Measurements from ENCODE around the gene GBX1. TPM values are rescaled to one million over a fixed set of nuclear protein-coding genes. Genes with fewer than 3 reads are reported as not detected.

GBX1 gene
- total RNA-seq, 1 donor from 2014 or later: not detected

DNA sequence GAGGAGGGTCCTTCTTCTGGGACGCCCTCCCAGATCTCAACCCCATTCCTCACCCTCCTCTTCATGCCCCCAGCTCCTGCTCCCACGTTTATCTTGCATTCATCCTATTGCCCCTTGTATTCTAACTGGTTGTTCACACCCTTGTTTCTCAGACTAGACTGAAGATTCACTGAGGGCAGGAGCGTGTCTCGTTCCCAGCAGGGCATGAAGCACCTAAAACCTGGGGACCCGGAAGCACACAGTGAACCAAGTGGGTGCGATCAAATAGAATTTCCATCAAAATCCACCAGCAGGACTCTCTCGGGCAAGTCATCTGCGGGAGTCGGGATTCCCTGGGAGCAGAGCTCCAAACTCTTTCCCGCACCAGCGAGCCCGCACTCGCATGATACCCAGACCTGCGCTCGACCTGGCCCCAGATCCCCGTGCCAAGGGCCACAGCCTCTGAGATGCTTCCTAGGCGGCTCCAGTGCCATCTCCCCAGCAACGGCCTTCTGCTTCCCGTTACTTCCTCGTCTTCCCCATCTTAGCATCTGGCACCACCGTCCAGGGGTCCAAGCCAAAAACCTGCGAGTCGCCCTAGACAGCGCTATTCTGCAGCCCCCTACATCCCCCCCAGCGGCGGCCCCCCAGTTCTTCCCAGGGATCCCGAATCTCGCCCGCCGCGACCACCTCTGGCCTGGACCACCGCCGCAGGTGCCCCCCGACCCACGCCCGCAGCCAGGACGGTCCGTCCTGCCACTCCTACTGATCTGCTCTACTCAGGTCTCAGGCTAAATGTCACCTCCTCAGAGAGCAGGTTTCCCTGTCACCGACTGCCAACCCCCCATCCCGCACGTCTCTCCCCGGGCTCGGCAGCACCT, 6.1 kb upstream of the GBX1 start:
- DNase-seq (ENCODE audit: low spot score): no peak

GRCh38 chr7:151172273-151173141, 5.0 kb upstream of the GBX1 start:
- DNase-seq (ENCODE audit: low spot score): peak; percentile 76

DNA sequence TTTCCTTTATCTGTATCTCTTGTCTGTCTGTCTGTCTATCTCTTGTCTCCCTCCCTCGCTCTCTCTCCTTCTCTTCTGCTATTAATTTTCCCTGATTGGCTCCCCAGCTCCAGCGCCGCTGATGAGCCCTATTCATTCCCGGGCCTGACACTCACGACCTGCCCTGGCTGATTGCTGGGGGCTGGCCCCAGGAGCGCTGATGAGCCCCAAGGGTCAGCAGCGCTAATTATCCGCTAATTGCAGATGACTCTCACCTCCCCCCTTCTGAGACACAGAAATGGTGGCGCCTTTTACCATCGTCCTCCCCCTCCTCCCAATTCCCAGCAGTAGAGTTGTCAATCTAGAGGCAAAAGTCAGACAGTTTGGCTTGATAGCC, 1.3 kb upstream of the GBX1 start:
- no peak for DNase-seq (ENCODE audit: low spot score)

DNA sequence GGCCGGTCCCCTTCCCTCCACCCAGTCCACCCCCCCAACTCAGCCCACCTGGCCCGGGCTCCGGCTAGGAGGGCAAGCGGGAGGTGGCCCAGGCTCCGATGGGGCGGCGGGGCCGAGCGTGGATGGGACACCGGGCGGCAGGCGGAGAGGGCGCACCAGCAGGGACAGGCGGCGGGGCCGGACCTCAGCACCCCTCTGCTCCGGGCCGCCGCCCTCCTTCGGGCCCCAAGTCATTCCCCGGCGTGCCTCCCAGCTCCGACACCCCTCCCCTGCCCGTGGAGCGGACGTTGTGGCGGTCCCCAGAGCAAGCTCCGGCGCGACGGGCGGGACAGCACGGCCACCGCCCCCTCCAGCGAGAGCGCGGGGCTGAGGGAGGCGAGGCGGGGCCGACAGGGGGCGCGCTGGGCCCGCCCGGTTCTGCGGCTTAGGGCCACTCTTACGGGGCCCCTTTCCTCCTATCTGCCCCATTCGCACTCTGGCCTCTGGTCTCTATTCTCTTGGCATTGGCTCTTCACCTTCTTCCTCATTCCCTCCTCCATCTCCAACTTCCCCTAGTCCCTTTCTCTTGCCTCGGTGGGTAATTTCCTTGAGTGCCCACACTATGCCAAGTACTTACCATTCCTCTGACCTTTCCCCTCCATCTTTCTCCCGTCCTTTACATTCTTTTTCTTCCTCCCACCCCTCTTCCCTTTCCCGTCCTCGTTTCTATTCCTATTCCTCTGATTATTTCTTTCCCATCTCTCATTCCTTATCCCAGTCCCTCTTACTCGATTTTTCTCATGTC, 701 bp upstream of the GBX1 start:
- DNase-seq (ENCODE audit: low spot score): no peak

DNA sequence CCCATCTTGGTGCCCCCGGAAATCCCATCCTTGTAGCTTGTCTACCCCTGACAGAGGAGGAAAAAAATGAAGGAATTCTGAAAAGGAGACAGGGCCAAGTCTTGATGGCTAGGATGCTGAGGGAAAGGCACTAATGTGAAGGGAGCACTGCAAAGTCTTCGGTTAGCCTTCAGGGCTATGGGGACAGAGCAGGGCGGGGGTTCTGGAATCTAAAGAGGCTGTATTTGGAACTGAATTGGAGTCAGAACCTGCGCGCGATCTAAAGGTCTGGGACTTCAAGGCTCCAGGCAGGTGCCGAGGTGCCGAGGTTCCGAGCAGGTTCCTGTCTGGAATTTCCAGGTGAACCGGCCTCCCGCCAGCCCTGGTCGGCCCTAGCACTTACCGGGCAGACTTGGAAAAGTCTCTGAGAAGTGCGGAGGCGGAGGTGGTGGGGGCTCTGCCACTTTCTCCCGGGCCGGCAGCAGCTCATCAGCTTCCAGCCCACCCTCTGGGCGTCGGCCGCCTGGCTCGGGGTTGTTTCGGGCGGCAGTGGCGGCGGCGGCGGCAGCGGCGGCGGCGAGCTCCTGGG, 781 bp downstream of the GBX1 start:
- no peak for DNase-seq (ENCODE audit: low spot score)

DNA sequence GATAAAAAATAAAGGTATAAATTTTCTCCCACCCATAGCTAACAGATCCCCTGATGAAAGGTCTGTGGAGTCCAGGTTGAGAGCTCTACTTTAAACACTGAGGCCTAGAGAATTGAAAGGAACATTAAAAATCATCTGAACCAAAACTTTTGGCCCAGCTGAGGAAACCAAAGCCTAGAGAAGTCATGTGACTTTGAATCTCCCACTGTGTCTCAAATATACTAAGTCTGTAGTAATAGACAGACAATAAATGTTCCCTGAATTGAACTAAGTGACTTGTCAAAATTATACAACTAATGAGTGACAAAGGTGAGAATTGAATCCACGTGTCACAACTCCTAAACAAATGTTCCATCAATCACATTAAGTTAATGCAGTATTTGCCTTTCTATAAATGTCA, 5.7 kb downstream of the GBX1 start:
- DNase-seq (ENCODE audit: low spot score): no peak

- DNase-seq (ENCODE audit: low spot score): no peak
Observed at GRCh38 chr7:151157645-151158329, 9.7 kb downstream of the GBX1 start.

GRCh38 chr7:151152643-151153513, 14.6 kb downstream of the GBX1 start:
- DNase-seq (ENCODE audit: low spot score): no peak

DNA sequence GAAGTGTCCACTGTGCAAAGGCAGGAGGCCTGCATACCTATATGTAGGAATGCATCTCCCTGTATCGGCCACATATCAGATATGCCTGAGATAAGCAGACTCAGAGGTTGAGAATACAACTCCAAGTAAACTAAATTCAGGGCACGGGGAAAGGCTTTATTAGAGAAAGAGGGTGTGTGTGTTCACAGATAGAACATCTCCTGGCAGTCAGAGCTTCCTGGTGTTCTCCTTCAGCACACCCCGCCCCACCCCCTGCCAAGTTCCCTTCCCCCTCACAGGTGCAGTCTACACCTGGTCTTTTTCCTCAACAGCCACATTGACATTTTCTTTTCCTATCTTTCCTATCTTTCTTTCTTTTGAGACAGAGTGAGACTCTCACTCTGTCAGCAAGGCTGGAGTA, 17.1 kb downstream of the GBX1 start:
- no peak for DNase-seq (ENCODE audit: low spot score)

GRCh38 chr7:151148319-151149259, 18.9 kb downstream of the GBX1 start:
- DNase-seq (ENCODE audit: low spot score): no peak

DNA sequence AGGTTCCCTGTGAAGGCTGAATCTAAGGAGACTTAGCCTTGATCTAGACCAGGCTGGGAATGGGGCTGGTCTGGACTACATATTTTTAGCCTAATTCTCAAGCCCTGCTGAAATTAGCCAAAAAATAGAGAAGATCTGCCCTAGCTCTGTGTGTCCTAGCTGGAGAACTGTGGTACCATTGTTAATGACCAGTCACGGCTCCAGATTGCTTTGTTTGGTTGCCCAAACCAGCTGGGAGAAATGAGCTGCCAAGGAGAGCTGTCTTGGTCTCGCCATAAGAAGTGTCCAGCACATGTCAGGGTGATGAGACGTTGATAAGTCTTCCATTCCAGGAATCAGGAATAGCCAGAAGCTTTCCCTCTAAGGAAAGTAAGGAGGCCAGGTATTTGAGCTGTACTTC, 20.7 kb downstream of the GBX1 start:
- no peak for DNase-seq (ENCODE audit: low spot score)

- no peak for DNase-seq (ENCODE audit: low spot score)
Observed at GRCh38 chr7:151144387-151144786, 23.1 kb downstream of the GBX1 start.

DNA sequence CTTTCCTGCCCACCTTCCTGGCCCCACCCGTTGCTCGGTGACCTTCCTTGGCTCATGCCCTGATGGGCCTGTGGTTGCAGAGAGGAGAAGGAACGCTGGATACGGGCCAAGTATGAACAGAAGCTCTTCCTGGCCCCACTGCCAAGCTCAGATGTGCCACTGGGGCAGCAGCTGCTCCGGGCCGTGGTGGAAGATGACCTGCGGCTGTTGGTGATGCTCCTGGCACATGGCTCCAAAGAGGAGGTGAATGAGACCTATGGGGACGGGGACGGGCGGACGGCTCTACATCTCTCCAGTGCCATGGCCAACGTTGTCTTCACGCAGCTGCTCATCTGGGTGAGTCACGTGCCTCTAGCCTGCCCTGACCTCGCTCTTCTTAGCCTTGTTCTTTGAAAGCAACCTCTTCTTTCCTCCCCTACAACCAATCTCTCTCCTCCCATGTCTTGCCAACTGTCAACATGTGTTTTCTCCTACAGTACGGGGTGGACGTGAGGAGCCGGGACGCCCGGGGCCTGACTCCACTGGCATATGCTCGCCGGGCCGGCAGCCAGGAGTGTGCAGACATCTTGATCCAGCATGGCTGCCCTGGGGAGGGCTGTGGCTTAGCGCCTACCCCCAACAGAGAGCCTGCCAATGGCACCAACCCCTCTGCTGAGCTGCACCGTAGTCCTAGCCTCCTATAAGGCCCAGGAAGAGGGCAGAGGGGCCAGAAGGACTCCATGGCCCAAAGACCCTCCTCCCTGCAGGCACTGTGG, 24.1 kb downstream of the GBX1 start:
- DNase-seq (ENCODE audit: low spot score): no peak

- no peak for DNase-seq (ENCODE audit: low spot score)
Observed at GRCh38 chr7:151142686-151143040, 24.8 kb downstream of the GBX1 start.

GRCh38 chr7:151141855-151142685, 25.4 kb downstream of the GBX1 start:
- no peak for DNase-seq (ENCODE audit: low spot score)

DNA sequence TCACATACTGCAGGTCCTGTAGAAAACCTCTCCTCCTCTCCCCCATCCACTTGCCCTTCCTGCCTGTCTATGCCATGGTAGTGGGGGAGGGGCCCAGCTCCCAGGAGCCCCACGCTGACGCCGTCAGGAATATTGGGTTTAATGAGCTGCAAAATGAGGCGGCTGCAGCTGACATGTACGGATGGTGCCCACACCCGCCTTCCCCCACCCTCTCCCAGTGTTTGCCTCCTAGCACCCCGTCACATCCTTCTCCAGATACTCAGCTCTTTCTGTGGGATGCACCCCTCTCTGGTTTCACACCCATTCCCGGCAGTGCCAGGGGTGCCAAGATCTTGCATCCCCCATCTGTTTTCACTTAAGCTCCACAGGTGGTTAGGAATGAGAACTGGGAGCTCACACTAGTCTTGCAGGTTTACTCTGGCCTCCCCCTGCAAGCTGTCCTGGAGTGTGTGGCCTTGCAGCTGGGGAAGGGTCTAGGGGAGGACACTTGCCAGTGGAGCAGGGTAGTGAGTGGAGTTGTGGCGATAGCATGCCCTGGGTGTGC, 26.1 kb downstream of the GBX1 start:
- no peak for DNase-seq (ENCODE audit: low spot score)

- no peak for DNase-seq (ENCODE audit: low spot score)
Observed at GRCh38 chr7:151140826-151141225, 26.7 kb downstream of the GBX1 start.
